ENCODE results near the gene NUAK2. TPM values are rescaled to one million over a fixed set of nuclear protein-coding genes. Genes with fewer than 3 reads are reported as not detected.
A peak's percentile ranks its signal among the peaks of the same experiment; 100 is the strongest.

The NUAK2 gene
- total RNA-seq, 4 donors from 2014 or later, result 15.8 to 32.0 (median 21.4) TPM

GRCh38 chr1:205342986-205343385 is 21.4 kb upstream of the NUAK2 start:
- no peak overlapping the region for H3K27ac ChIP-seq
- H3K4me1 ChIP-seq, result peaks cover 11 to 25% (median 13%) of the 10 kb centered on the region in 3 donors
- no peaks in the 10 kb centered on the region for H3K9me3 ChIP-seq
- no peaks in the 10 kb centered on the region for H3K36me3 ChIP-seq
- H3K4me3 ChIP-seq, result peak overlapping the region in 1 of 4 donors; percentile 48
- TF ChIP-seq, protein P1, sequence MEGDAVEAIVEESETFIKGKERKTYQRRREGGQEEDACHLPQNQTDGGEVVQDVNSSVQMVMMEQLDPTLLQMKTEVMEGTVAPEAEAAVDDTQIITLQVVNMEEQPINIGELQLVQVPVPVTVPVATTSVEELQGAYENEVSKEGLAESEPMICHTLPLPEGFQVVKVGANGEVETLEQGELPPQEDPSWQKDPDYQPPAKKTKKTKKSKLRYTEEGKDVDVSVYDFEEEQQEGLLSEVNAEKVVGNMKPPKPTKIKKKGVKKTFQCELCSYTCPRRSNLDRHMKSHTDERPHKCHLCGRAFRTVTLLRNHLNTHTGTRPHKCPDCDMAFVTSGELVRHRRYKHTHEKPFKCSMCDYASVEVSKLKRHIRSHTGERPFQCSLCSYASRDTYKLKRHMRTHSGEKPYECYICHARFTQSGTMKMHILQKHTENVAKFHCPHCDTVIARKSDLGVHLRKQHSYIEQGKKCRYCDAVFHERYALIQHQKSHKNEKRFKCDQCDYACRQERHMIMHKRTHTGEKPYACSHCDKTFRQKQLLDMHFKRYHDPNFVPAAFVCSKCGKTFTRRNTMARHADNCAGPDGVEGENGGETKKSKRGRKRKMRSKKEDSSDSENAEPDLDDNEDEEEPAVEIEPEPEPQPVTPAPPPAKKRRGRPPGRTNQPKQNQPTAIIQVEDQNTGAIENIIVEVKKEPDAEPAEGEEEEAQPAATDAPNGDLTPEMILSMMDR (IDR thresholded peaks at IDR 0.05), result no peak
- TF ChIP-seq POLR2A (IDR thresholded peaks at IDR 0.05), result no peak
- WGBS, 2 donors, result 72 to 83% methylated on average over 10 to 11 of the region's 12 CpGs
- no peak for DNase-seq
- intact Hi-C loops (cut with DNase I), result no loop called here
- peaks cover 17 to 71% (median 20%) of the 10 kb centered on the region in 4 donors for H3K27me3 ChIP-seq

DNA sequence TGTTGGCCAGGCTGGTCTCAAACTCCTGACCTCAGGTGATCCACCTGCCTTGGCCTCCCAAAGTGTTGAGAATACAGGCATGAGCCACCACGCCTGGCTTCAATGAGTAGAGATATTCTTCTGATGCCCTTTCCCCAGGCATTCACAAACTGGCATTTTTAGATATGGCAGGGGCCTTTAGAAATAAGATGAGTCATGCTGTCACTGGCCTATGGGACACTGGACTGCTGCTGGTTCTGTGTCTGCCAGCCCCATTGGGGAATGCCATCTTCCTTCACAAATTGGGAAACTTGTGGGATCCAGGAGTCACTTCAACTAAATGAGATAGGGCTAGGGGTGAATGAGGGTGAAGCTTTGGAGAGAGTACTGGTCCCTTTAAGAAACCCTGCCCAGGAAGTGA is 19.1 kb upstream of the NUAK2 start:
- no peak overlapping the region for H3K4me3 ChIP-seq
- no peaks in the 10 kb centered on the region for H3K9me3 ChIP-seq
- TF ChIP-seq POLR2A (IDR thresholded peaks at IDR 0.05), result no peak
- TF ChIP-seq, protein P1 (IDR thresholded peaks at IDR 0.05), result no peak
- no peak for DNase-seq
- 86% methylated on average over 1 of the region's 1 CpG; no CpG with 5 or more reads in 1 of the 2 donors for WGBS, 2 donors
- H3K27ac ChIP-seq, result no peak overlapping the region
- peaks cover 17 to 68% (median 19%) of the 10 kb centered on the region in 4 donors for H3K27me3 ChIP-seq
- intact Hi-C loops (cut with DNase I), result no loop called here
- no peaks in the 10 kb centered on the region for H3K36me3 ChIP-seq
- peaks cover 11 to 28% (median 13%) of the 10 kb centered on the region in 3 donors for H3K4me1 ChIP-seq

- no peaks in the 10 kb centered on the region for H3K9me3 ChIP-seq
- no peaks in the 10 kb centered on the region for H3K36me3 ChIP-seq
- 89 to 94% methylated on average over 4 of the region's 4 CpGs for WGBS, 2 donors
- H3K27me3 ChIP-seq, result peaks cover 12 to 65% (median 17%) of the 10 kb centered on the region in 4 donors
- TF ChIP-seq POLR2A (IDR thresholded peaks at IDR 0.05), result no peak
- TF ChIP-seq, protein P1 (IDR thresholded peaks at IDR 0.05), result no peak
- no peak for DNase-seq
- H3K4me3 ChIP-seq, result no peak overlapping the region
- intact Hi-C loops (cut with DNase I), result loop anchor here (10.0 kb wide), 1 partner anchor 155 kb away; no protein-coding TSS in a partner anchor
- H3K27ac ChIP-seq, result no peak overlapping the region
- H3K4me1 ChIP-seq, result peaks cover 11 to 29% (median 13%) of the 10 kb centered on the region in 3 donors
These were observed 18.2 kb upstream of the NUAK2 start for GRCh38 chr1:205339717-205340116.

DNA sequence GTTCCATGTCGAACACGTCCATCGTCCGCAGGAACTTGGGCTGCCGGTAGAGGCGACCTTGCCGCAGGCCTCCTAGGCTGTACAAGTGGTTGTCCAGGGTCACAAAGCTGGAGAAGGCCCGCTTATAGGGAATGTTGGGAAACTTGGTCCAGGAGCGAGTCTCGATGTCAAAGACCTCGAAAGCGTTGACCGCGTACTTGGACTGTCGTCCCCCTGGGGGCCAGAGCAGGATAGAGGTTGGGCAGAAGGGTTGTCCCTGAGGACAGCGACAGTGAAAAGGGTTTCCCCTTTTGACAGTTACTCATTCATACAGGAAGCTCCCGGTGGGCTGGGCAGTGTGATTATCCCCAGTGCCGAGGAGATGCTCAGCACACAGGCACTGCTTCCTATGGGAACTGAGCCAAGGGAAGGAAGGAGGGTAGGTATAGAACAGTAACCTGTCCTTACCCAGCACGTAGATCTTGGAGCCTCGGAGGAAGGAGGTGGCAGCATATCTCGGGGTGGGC is 17.7 kb upstream of the NUAK2 start:
- H3K4me1 ChIP-seq, result peaks cover 11 to 25% (median 11%) of the 10 kb centered on the region in 3 donors
- 74 to 80% methylated on average over 8 to 17 of the region's 21 CpGs for WGBS, 2 donors
- H3K27me3 ChIP-seq, result peaks cover 10 to 60% (median 12%) of the 10 kb centered on the region in 4 donors
- no peaks in the 10 kb centered on the region for H3K36me3 ChIP-seq
- H3K9me3 ChIP-seq, result no peaks in the 10 kb centered on the region
- intact Hi-C loops (cut with DNase I), result loop anchor here (10.0 kb wide), 1 partner anchor 156 kb away; no protein-coding TSS in a partner anchor
- no peak overlapping the region for H3K27ac ChIP-seq
- no peak for DNase-seq
- no peak overlapping the region for H3K4me3 ChIP-seq
- TF ChIP-seq, protein P1 (IDR thresholded peaks at IDR 0.05), result no peak
- no peak for TF ChIP-seq POLR2A (IDR thresholded peaks at IDR 0.05)

GRCh38 chr1:205338011-205338410 is 16.5 kb upstream of the NUAK2 start:
- no peaks in the 10 kb centered on the region for H3K9me3 ChIP-seq
- peaks cover 0 to 13% (median 0%) of the 10 kb centered on the region in 3 donors for H3K4me1 ChIP-seq
- no peaks in the 10 kb centered on the region for H3K36me3 ChIP-seq
- H3K27ac ChIP-seq, result no peak overlapping the region
- no peak for DNase-seq
- no peak overlapping the region for H3K4me3 ChIP-seq
- 72 to 85% methylated on average over 4 to 7 of the region's 7 CpGs for WGBS, 2 donors
- peaks cover 0 to 48% (median under 1%) of the 10 kb centered on the region in 4 donors for H3K27me3 ChIP-seq
- TF ChIP-seq, protein P1 (IDR thresholded peaks at IDR 0.05), result no peak
- TF ChIP-seq POLR2A (IDR thresholded peaks at IDR 0.05), result no peak
- intact Hi-C loops (cut with DNase I), result loop anchor here (10.0 kb wide), 1 partner anchor 157 kb away; no protein-coding TSS in a partner anchor
